ENCODE results near the gene DEXI. TPM values are rescaled to one million over a fixed set of nuclear protein-coding genes. Genes with fewer than 3 reads are reported as not detected.
"Not testable (repeated sequence)": the region's sequence is repeated elsewhere in the genome, so short reads cannot be mapped to it uniquely, and the experiment has no call there.

The DEXI gene
- polyA plus RNA-seq, 2 donors = 9.2 to 24.8 TPM

GRCh38 chr16:10945065-10945787 lies 3.0 kb upstream of the DEXI start:
- Histone ChIP-seq H3K4me1 (ENCODE audit: control insufficient read depth in 2 of 2, insufficient read depth in 2 of 2, low read length in 1 of 2) (peaks cover 11 to 34% of the 10 kb centered on the region in 2 donors), H3K4me3 (ENCODE audit: low read depth in 1 of 2, low read length in 2 of 2) (peak overlapping the region; percentile 82 to 95), H3K27ac (ENCODE audit: low read depth in 2 of 2, low read length in 1 of 2) (no peak overlapping the region), H3K27me3 (ENCODE audit: control insufficient read depth in 1 of 2, insufficient read depth in 2 of 2, low read length in 2 of 2) (no peaks in the 10 kb centered on the region), H3K36me3 (ENCODE audit: control insufficient read depth in 2 of 2, insufficient read depth in 2 of 2, low read length in 1 of 2) (peaks cover 0 to 1% of the 10 kb centered on the region in 2 donors), H3K9me3 (ENCODE audit: control insufficient read depth in 2 of 2, insufficient read depth in 1 of 2, low read depth in 1 of 2, low read length in 1 of 2) (no peaks in the 10 kb centered on the region)
- 30 to 32% methylated on average over 14 of the region's 14 CpGs for WGBS, 2 donors

- H3K4me3 ChIP-seq (ENCODE audit: low read depth in 1 of 2, low read length in 2 of 2) = peak within 1 kb of the TSS; percentile 82 to 95
- peak within 1 kb of the TSS; percentile 67 to 81 for H3K27ac ChIP-seq (ENCODE audit: low read depth in 2 of 2, low read length in 1 of 2)
Observed at GRCh38 chr16:10944249-10945064, 2.2 kb upstream of the DEXI start, which contains the start of gene CLEC16A. Gene CLEC16A (plus strand): TSS chr16:10944564. CDS start chr16:10944718, 154 bp downstream.

GRCh38 chr16:10943064-10943353 lies 741 bp upstream of the DEXI start:
- no peak overlapping the region for H3K27ac ChIP-seq (ENCODE audit: low read depth in 2 of 2, low read length in 1 of 2)
- peaks cover 12 to 42% of the 10 kb centered on the region in 2 donors for H3K4me1 ChIP-seq (ENCODE audit: control insufficient read depth in 2 of 2, insufficient read depth in 2 of 2, low read length in 1 of 2)
- no peaks in the 10 kb centered on the region for H3K27me3 ChIP-seq (ENCODE audit: control insufficient read depth in 1 of 2, insufficient read depth in 2 of 2, low read length in 2 of 2)
- peaks cover 0 to 3% of the 10 kb centered on the region in 2 donors for H3K36me3 ChIP-seq (ENCODE audit: control insufficient read depth in 2 of 2, insufficient read depth in 2 of 2, low read length in 1 of 2)
- WGBS, 2 donors = 82 to 87% methylated on average over 7 of the region's 7 CpGs
- no peaks in the 10 kb centered on the region for H3K9me3 ChIP-seq (ENCODE audit: control insufficient read depth in 2 of 2, insufficient read depth in 1 of 2, low read depth in 1 of 2, low read length in 1 of 2)
- no peak overlapping the region for H3K4me3 ChIP-seq (ENCODE audit: low read depth in 1 of 2, low read length in 2 of 2)

More at GRCh38 chr16:10944249-10945064, 2.2 kb upstream of the DEXI start, which contains the start of gene CLEC16A:
- 1% methylated on average over 86 of the region's 86 CpGs for WGBS, 2 donors
- Histone ChIP-seq H3K27me3 (ENCODE audit: control insufficient read depth in 1 of 2, insufficient read depth in 2 of 2, low read length in 2 of 2) (no peaks in the 10 kb centered on the region), H3K36me3 (ENCODE audit: control insufficient read depth in 2 of 2, insufficient read depth in 2 of 2, low read length in 1 of 2) (peaks cover 0 to 3% of the 10 kb centered on the region in 2 donors), H3K4me1 (ENCODE audit: control insufficient read depth in 2 of 2, insufficient read depth in 2 of 2, low read length in 1 of 2) (peaks cover 12 to 36% of the 10 kb centered on the region in 2 donors), H3K9me3 (ENCODE audit: control insufficient read depth in 2 of 2, insufficient read depth in 1 of 2, low read depth in 1 of 2, low read length in 1 of 2) (no peaks in the 10 kb centered on the region)

DNA sequence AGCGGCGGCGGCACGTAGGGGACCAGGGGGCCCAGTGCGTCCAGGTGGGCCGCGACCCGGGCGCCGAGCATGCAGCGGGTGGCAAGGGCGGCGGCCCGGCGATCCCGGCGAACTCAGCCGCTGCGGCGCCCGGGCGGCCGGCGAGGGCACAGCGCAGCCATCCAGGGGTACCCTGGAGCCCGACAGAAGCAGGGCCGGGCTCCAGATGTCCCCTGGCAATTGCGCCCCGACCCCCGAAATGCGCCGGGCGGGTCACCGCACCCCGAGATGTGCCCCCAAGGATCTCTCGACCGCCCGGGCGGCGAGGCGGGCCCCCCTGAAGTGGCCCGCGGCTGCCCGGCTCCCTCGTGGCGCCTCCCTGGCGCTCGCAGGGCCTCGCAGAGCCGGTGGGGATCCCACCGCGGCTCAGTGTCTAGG lies 325 bp downstream of the DEXI start:
- Histone ChIP-seq H3K4me3 (ENCODE audit: low read depth in 1 of 2, low read length in 2 of 2) (peak overlapping the region; percentile 63 to 77), H3K27ac (ENCODE audit: low read depth in 2 of 2, low read length in 1 of 2) (peak overlapping the region; percentile 57 to 72), H3K4me1 (ENCODE audit: control insufficient read depth in 2 of 2, insufficient read depth in 2 of 2, low read length in 1 of 2) (peaks cover 12 to 45% of the 10 kb centered on the region in 2 donors)
- H3K36me3 ChIP-seq (ENCODE audit: control insufficient read depth in 2 of 2, insufficient read depth in 2 of 2, low read length in 1 of 2); H3K9me3 ChIP-seq (ENCODE audit: control insufficient read depth in 2 of 2, insufficient read depth in 1 of 2, low read depth in 1 of 2, low read length in 1 of 2); H3K27me3 ChIP-seq (ENCODE audit: control insufficient read depth in 1 of 2, insufficient read depth in 2 of 2, low read length in 2 of 2): not testable (repeated sequence)
- 0 to 1% methylated on average over 30 to 52 of the region's 52 CpGs for WGBS, 2 donors

- H3K27ac ChIP-seq (ENCODE audit: low read depth in 2 of 2, low read length in 1 of 2) = peak overlapping the region in 1 of 2 donors; percentile 47
- 3% methylated on average over 32 to 35 of the region's 36 CpGs for WGBS, 2 donors
- H3K27me3 ChIP-seq (ENCODE audit: control insufficient read depth in 1 of 2, insufficient read depth in 2 of 2, low read length in 2 of 2) = no peaks in the 10 kb centered on the region
- peaks cover 0 to 3% of the 10 kb centered on the region in 2 donors for H3K36me3 ChIP-seq (ENCODE audit: control insufficient read depth in 2 of 2, insufficient read depth in 2 of 2, low read length in 1 of 2)
- H3K9me3 ChIP-seq (ENCODE audit: control insufficient read depth in 2 of 2, insufficient read depth in 1 of 2, low read depth in 1 of 2, low read length in 1 of 2) = no peaks in the 10 kb centered on the region
- peak overlapping the region; percentile 63 to 77 for H3K4me3 ChIP-seq (ENCODE audit: low read depth in 1 of 2, low read length in 2 of 2)
- peaks cover 12 to 45% of the 10 kb centered on the region in 2 donors for H3K4me1 ChIP-seq (ENCODE audit: control insufficient read depth in 2 of 2, insufficient read depth in 2 of 2, low read length in 1 of 2)
Observed at GRCh38 chr16:10941127-10941933, 938 bp downstream of the DEXI start.

- Histone ChIP-seq H3K36me3 (ENCODE audit: control insufficient read depth in 2 of 2, insufficient read depth in 2 of 2, low read length in 1 of 2) (peaks cover 0 to 3% of the 10 kb centered on the region in 2 donors), H3K27me3 (ENCODE audit: control insufficient read depth in 1 of 2, insufficient read depth in 2 of 2, low read length in 2 of 2) (no peaks in the 10 kb centered on the region), H3K9me3 (ENCODE audit: control insufficient read depth in 2 of 2, insufficient read depth in 1 of 2, low read depth in 1 of 2, low read length in 1 of 2) (no peaks in the 10 kb centered on the region), H3K27ac (ENCODE audit: low read depth in 2 of 2, low read length in 1 of 2) (peak overlapping the region in 1 of 2 donors; percentile 47), H3K4me1 (ENCODE audit: control insufficient read depth in 2 of 2, insufficient read depth in 2 of 2, low read length in 1 of 2) (peaks cover 12 to 42% of the 10 kb centered on the region in 2 donors), H3K4me3 (ENCODE audit: low read depth in 1 of 2, low read length in 2 of 2) (peak overlapping the region; percentile 63 to 77)
- 19% methylated on average over 8 of the region's 8 CpGs for WGBS, 2 donors
Observed at GRCh38 chr16:10940501-10941079, 1.7 kb downstream of the DEXI start.

DNA sequence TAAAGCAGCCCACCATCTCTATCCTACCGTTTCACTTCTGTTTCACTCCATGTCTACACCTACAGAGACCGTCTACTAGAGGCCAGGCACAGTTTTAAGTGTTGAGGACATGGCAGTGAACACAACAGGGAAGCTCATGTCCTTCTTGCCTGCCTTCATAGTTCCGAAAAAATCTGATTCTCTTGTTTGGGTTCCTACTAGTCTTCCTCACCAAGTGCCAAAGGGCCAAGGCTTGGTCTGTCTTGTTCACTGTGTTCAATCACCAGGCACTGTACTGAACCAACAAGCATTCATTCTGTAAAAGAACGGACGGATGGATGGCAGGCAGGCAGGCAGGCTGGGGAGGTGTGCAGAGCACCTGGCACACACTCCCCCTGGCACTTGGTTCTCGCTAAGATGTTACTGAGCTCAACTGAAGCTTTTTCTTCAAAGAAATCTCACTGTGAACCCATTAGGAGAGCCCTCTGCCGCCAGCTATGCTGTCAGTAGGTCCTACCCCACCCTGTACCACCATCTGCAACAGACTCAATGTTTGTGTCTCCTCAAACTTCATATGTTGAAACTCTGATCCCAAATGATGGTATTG lies 2.5 kb downstream of the DEXI start:
- 67 to 79% methylated on average over 7 of the region's 7 CpGs for WGBS, 2 donors
- H3K9me3 ChIP-seq (ENCODE audit: control insufficient read depth in 2 of 2, insufficient read depth in 1 of 2, low read depth in 1 of 2, low read length in 1 of 2) = no peaks in the 10 kb centered on the region
- H3K27me3 ChIP-seq (ENCODE audit: control insufficient read depth in 1 of 2, insufficient read depth in 2 of 2, low read length in 2 of 2) = no peaks in the 10 kb centered on the region
- peaks cover 12 to 40% of the 10 kb centered on the region in 2 donors for H3K4me1 ChIP-seq (ENCODE audit: control insufficient read depth in 2 of 2, insufficient read depth in 2 of 2, low read length in 1 of 2)
- H3K36me3 ChIP-seq (ENCODE audit: control insufficient read depth in 2 of 2, insufficient read depth in 2 of 2, low read length in 1 of 2) = peaks cover 0 to 3% of the 10 kb centered on the region in 2 donors
- peak overlapping the region in 1 of 2 donors; percentile 30 for H3K27ac ChIP-seq (ENCODE audit: low read depth in 2 of 2, low read length in 1 of 2)
- H3K4me3 ChIP-seq (ENCODE audit: low read depth in 1 of 2, low read length in 2 of 2) = no peak overlapping the region

GRCh38 chr16:10938796-10939648 lies 3.2 kb downstream of the DEXI start:
- H3K27ac ChIP-seq (ENCODE audit: low read depth in 2 of 2, low read length in 1 of 2) = peak overlapping the region in 1 of 2 donors; percentile 35
- H3K4me3 ChIP-seq (ENCODE audit: low read depth in 1 of 2, low read length in 2 of 2) = no peak overlapping the region
- peaks cover 0 to 3% of the 10 kb centered on the region in 2 donors for H3K36me3 ChIP-seq (ENCODE audit: control insufficient read depth in 2 of 2, insufficient read depth in 2 of 2, low read length in 1 of 2)
- no peaks in the 10 kb centered on the region for H3K9me3 ChIP-seq (ENCODE audit: control insufficient read depth in 2 of 2, insufficient read depth in 1 of 2, low read depth in 1 of 2, low read length in 1 of 2)
- H3K27me3 ChIP-seq (ENCODE audit: control insufficient read depth in 1 of 2, insufficient read depth in 2 of 2, low read length in 2 of 2) = no peaks in the 10 kb centered on the region
- 55 to 64% methylated on average over 7 of the region's 7 CpGs for WGBS, 2 donors
- H3K4me1 ChIP-seq (ENCODE audit: control insufficient read depth in 2 of 2, insufficient read depth in 2 of 2, low read length in 1 of 2) = peaks cover 12 to 44% of the 10 kb centered on the region in 2 donors
